Kidney epithelial cell (primary cell): Measurements from ENCODE around the gene TTLL11. TPM values are rescaled to one million over a fixed set of nuclear protein-coding genes. Genes with fewer than 3 reads are reported as not detected.

Experiments used
- DNase-seq: peaks from one replicate; pipeline ENCODE4 v3.0.0-alpha.2; 2010; ENCODE audit warnings: low read depth
- H3K27me3 ChIP-seq: 2 replicates; pipeline ENCODE4 v1.6.0; 2011; ENCODE audit warnings: low read length; ENCODE audit not compliant: control insufficient read depth, insufficient read depth
- H3K36me3 ChIP-seq: 2 replicates; pipeline ENCODE4 v1.5.1; 2011; ENCODE audit warnings: low read length; ENCODE audit not compliant: control insufficient read depth, insufficient read depth
- H3K4me3 ChIP-seq: 2 replicates; pipeline ENCODE4 v1.5.1; 2011; ENCODE audit warnings: low read depth, mild to moderate bottlenecking, control low read depth, low read length
- CTCF ChIP-seq: IDR thresholded peaks from 2 replicates; pipeline ENCODE4 v1.5.1; 2011; ENCODE audit warnings: mild to moderate bottlenecking, moderate library complexity, low read length, control low read depth, inconsistent platforms; ENCODE audit not compliant: insufficient read depth, poor library complexity, severe bottlenecking
- total RNA-seq: library from RNA; depleted of rRNA; stranded (reverse); fragments of >200 nt; gene quantifications from 2 replicates; pipeline ENCODE4 v1.2.3, GENCODE V29; 2015

Gene TTLL11
- total RNA-seq, 1 donor from 2014 or later = 4.2 TPM

- no peak for DNase-seq
- no peak for TF ChIP-seq CTCF
Observed at GRCh38 chr9:122086873-122087272, 6.2 kb downstream of the TTLL11 start.

DNA sequence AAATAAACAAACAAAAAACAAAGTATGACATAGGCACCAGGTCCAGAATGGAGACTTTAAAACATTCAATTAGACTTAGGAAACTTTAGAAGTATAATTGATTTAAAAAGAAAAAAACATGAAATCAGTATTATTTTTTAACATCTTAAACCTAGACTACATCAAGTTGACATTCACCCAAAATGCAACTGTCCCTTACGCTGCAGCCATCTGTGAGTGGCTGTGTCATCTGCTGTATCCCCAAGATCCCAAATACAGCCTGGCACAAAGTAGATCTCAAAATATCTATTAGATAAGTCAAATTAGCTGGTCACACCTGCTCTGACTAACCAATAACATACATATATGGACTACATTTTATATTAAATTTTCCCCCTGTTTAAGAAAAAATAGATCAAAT is 7.8 kb downstream of the TTLL11 start:
- DNase-seq = no peak
- no peak for TF ChIP-seq CTCF
- H3K4me3 ChIP-seq = no peak overlapping the region
- H3K36me3 ChIP-seq = no peaks in the 10 kb centered on the region
- no peaks in the 10 kb centered on the region for H3K27me3 ChIP-seq

More at GRCh38 chr9:122086873-122087272, 6.2 kb downstream of the TTLL11 start:
- H3K4me3 ChIP-seq = no peak overlapping the region
- H3K27me3 ChIP-seq = no peaks in the 10 kb centered on the region
- no peaks in the 10 kb centered on the region for H3K36me3 ChIP-seq

GRCh38 chr9:122084026-122084675 is 9.0 kb downstream of the TTLL11 start:
- Histone ChIP-seq H3K27me3 (no peaks in the 10 kb centered on the region), H3K4me3 (no peak overlapping the region), H3K36me3 (no peaks in the 10 kb centered on the region)
- no peak for TF ChIP-seq CTCF
- DNase-seq = no peak

- TF ChIP-seq CTCF = no peak
- Histone ChIP-seq H3K27me3 (no peaks in the 10 kb centered on the region), H3K36me3 (no peaks in the 10 kb centered on the region), H3K4me3 (no peak overlapping the region)
- DNase-seq = no peak
Observed at GRCh38 chr9:122080986-122081385, 12.1 kb downstream of the TTLL11 start.

DNA sequence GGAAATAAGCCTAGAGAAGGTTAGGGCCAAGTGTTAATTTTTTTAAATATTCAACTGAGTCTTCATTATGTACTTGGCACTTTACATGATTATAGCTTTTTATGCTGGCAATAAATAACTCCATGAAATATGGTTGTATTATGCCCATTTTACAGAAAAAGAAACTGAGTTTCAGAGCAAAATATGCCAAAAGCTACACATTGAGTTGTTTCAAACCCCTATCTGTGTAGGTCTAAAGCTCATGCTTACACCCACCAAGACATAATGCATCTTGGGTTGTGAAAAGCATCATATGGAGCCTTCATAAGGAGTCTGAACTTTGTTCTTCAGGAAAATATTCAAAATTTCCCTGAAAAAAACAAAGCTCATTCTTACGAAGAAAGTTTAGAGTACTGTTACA is 14.6 kb downstream of the TTLL11 start:
- Histone ChIP-seq H3K4me3 (no peak overlapping the region), H3K27me3 (no peaks in the 10 kb centered on the region), H3K36me3 (no peaks in the 10 kb centered on the region)
- DNase-seq = no peak
- TF ChIP-seq CTCF = no peak

GRCh38 chr9:122076773-122077172 is 16.3 kb downstream of the TTLL11 start:
- no peak for TF ChIP-seq CTCF
- H3K27me3 ChIP-seq = no peaks in the 10 kb centered on the region

More at GRCh38 chr9:122076773-122077172, 16.3 kb downstream of the TTLL11 start:
- Histone ChIP-seq H3K36me3 (no peaks in the 10 kb centered on the region), H3K4me3 (no peak overlapping the region)
- no peak for DNase-seq
